AG08395 (cell line): ENCODE measurements around the gene FBXW2.
"Not testable (repeated sequence)": the region's sequence is repeated elsewhere in the genome, so short reads cannot be mapped to it uniquely, and the experiment has no call there.

Experiments
- DNase-seq: peaks from one replicate; pipeline ENCODE4 v3.0.0; 2012; ENCODE audit warnings: mixed read lengths, low spot score

Gene FBXW2, protein sequence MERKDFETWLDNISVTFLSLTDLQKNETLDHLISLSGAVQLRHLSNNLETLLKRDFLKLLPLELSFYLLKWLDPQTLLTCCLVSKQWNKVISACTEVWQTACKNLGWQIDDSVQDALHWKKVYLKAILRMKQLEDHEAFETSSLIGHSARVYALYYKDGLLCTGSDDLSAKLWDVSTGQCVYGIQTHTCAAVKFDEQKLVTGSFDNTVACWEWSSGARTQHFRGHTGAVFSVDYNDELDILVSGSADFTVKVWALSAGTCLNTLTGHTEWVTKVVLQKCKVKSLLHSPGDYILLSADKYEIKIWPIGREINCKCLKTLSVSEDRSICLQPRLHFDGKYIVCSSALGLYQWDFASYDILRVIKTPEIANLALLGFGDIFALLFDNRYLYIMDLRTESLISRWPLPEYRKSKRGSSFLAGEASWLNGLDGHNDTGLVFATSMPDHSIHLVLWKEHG

DNA sequence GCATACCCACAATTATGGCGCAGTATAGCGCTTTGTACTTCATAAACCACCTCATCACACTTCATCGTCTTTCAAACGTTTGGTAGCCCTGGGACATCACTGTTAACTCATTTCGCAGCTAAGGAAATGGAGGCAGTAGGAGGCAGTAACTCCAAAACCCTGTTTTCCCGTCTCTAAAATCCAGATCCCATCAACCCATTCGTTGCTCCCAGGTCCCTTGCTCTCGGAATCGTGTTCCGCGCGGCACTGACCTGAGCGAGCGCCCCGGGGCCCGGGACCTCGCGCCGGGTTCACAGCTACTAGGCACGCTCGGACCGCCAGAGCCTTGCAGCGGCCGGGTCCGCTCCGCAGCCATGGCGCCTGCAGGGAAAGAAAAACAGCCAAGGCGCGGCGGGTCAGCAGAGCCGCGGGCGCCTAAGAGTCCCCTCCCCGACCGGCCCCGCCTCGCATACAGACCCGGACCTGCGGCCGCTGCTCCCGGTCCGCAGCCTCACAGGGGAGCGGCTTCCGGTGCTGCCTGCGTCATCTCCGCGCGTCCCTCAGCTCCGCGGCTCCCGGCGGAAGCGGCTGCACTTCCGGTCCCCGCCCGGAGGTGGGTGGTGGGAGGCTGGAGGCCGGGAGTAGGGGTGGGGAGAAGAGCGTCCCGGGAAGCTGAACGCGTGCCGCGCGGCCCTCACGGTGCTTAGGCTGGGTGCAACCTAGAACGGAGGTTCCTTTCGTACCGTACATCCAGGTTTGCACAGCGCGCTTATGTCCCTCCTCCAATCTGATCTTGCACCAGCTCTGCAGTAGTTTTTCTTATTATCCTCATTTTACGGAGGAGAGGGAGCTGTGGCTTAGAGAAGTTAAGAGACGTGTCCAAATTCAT lies at the start of gene FBXW2:
Gene FBXW2 (minus strand): TSS at position 519 of the 868 bp plus-strand sequence. CDS start 5,158 bp downstream, outside the sequence.
- DNase-seq = peak; percentile 94

DNA sequence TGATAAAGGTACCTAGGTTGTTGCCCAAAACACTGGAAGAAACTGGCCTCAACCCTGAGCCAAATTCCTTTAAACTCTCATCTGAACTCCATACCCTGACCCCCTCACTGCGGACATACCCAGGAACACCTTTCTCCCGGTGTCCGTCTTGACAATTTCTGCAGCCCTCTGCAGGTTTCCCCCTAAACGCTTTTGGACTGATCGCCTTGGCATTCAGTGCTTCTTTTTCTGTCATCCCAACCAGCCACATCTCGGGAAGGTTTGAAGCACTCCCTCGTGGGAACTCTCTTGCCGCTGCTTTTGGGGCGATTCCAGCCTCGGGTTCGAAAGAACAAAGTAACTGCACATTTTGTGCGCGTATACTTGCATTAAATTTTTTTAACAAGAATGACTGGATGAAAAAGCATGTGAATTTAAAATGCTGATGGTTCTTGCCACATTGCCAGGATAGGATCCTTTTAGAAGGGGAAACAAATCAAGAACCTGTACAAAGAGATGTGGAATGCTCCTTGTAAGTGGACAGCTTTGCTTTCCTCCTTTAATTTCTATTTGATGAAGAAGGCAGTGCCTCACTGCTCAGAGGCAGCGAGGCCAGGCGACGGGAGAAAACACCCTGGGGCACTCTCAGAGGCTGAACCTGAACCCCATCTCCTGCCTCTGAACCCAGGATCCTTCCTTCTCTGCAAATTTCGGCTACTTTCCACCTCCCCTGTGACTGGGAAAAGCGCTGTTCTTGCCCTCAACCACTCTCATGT lies 48.9 kb upstream of the FBXW2 start:
- DNase-seq = peak; percentile 5

DNA sequence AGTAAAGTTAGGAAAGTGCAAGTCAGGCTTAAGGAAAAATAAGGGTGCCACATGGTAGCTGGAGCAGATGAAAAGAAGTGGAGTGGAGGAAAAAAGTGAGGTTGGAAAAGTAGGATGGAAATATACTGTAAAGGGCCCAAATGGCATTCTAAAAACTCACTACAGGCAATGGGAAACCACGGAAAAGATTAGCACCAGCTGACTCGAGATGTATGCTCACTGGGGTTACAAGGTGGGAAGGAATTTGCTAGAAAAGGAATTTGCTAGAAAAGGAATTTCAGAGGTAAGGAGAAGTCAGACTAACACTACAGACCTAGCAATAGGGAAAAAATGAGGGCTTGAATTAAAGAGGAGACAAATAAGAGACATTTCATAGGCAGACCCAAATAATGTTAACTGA lies 45.9 kb upstream of the FBXW2 start:
- peak; percentile 23 for DNase-seq

DNA sequence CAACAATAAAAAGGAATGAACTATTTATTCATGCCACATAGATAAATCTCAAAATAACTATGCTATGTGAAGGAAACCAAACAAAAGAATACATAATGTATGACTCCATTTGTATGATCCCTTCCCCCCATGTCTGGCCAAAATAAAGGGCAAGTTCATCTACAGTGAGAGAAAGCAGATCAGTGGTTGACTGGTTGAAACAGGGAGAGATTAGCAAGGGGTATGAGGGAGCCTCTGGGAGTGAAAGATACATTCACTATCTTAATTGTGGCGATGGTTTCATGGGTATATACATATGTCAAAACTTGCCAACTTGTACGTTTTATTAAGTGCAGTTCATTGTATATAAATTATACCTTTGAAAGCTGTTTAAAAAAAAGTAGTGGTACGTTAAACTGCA lies 44.7 kb upstream of the FBXW2 start:
- no peak for DNase-seq

DNA sequence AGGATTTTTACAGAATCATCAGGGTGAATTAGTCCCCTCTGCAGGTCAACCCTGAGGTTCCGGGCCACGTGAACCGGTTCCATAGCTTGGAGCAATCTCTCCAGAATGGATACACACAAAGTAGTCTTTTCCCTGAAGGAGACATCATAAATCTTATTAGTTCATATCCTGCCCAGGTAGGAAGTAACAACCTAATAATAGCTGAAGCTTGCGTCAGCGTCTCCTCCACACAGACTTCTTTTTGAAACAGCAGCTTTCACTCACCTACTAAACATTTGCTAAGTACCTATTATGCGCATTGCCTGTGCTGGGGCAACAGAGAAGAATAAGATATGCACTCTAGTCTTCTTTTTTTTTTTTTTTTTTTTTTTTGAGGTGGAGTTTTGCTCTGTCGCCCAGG lies 40.1 kb upstream of the FBXW2 start:
- no peak for DNase-seq

DNA sequence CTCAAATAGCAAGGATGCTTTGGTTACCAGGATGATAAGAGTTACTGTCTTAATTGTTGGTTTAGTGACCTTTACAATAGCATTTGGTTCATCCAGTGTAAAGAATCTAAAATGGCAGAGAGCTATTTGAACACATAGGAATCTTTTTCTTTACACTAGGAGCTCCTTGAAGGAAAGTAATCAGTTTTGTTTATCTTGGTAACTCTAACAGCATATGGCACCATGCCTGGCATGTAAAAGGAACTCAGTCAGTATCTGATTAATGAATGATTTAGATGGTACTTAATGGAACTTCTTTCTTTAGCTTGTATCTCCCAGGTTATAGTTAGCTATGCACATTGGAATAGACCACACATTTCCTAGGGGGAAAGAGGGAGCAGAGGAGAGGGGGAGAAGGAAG lies 39.6 kb upstream of the FBXW2 start:
- DNase-seq = no peak

DNA sequence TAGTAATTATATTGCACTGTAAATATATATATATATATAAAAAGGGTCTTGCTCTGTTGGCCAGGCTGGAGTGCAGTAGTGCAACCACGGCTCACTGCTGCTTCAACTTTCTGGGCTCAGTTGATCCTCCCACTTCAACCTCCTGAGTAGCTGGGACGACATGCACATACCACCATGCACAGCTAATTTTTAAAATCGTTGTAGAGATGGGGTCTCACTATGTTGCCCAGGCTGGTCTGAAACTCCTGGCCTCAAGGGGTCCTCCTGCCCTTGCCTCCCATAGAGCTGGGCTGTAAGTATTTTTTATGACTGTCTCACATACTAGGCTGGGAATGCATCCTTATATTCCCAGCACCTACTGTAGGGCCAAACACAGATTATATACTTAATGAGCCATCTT lies 37.6 kb upstream of the FBXW2 start:
- DNase-seq = no peak

DNA sequence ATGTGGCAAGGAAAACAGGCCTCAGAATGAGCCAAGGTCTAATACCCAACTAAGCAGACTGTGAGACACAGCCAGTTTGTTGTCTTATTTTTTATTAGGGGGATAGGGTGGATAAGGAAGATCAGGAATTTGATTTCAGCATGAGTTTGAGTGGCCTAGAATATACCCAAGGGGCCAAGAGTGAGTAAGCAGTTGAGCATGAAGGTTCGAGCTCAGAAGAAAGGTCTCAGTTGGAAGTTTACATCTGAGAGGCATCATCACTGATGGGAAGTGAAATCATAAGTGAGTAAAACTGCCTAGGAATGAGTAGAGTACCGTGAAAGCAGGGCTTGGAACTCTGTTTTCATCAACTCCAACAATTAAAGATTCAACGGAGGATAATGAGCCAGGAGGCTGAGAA lies 36.9 kb upstream of the FBXW2 start:
- DNase-seq = no peak

DNA sequence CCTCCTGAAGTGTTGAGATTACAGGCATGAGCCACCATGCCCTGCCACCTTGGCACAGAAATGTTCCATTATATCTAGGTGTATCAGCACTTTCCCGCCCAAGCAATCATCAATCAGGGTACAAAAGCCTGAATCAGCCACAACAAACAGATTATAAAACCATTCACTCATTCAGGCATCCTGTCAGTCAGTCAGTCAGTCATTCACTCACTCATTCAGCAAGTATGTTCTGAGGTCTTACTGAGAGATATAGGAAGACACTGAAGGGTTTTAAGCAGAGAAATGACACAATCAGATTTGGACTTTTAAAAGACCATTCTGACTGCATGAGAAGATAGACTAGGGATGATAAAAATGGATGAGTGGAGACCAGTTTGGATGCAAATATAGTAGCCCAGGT lies 36.4 kb upstream of the FBXW2 start:
- DNase-seq = no peak

DNA sequence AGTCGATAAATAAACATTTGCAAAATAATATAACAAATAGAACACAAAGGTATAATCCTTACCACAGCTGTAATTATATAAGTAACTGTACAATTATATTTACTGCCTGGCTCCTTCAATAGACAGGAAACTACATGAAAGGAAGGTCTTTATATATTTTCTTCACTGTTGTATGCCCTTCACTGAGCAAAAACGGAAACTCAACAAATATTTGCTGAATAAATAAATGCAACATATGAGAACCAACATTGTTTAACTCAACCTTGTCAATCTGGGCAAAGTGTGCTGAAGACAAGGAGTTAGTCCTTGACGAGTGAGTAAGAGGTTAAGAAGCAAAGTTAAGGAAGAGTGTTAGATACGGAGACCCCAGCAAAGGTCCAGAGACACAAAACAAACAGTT lies 26.9 kb upstream of the FBXW2 start:
- DNase-seq = no peak

DNA sequence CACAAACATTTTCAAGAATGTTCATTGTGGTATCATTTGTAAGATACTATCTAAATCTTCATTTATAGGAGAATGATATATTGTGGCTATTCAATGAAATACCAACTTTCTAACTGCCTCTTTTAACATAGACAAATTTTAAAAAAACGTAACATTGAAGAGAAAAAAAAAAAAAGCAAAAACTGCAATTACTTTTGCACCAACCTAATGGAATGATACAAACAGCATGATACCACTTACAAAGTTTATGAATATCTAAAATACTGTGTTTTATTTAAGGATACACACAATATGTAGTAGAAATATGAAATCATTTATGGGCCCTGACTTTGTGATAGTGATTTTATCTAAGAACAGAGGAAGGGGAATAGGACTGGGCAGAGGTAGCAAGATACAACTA lies 25.4 kb upstream of the FBXW2 start:
- DNase-seq = no peak

DNA sequence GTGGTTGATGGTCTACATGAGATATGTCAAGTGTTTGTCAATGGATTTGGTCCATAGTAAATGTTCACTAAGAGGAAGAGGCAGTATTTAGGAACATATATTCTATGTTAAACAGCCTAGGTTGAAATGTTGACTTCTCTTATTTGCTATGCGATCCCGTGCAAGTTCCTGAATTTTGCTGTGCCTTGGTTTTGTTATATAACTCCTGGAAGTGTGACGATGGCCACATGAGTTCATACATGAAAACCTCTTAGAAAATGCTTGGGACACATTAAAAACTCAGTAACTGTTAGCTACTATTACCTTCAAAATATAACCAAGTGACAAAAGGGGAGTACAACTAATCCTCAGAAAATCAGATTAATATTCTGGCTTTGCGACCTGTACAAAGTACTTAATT lies 21.9 kb upstream of the FBXW2 start:
- no peak for DNase-seq

DNA sequence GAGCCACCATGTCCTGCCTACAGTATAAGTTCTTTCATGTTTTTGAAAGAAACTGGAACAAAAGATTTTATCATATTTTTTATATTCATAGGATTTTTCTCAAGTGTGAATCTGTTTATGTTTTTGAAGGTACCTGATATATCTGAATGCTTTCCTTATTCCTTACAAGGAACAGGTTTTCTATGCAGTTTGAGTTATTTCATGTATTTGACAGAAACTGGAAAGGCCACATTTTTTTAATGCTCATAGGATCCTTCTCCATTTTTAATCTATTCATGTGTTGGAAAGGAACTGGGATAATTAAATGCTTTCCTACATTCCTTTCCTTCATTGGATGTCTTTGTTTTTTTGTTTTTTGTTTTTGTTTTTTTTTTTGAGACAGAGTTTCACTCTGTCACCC lies 15.7 kb upstream of the FBXW2 start:
- no peak for DNase-seq

DNA sequence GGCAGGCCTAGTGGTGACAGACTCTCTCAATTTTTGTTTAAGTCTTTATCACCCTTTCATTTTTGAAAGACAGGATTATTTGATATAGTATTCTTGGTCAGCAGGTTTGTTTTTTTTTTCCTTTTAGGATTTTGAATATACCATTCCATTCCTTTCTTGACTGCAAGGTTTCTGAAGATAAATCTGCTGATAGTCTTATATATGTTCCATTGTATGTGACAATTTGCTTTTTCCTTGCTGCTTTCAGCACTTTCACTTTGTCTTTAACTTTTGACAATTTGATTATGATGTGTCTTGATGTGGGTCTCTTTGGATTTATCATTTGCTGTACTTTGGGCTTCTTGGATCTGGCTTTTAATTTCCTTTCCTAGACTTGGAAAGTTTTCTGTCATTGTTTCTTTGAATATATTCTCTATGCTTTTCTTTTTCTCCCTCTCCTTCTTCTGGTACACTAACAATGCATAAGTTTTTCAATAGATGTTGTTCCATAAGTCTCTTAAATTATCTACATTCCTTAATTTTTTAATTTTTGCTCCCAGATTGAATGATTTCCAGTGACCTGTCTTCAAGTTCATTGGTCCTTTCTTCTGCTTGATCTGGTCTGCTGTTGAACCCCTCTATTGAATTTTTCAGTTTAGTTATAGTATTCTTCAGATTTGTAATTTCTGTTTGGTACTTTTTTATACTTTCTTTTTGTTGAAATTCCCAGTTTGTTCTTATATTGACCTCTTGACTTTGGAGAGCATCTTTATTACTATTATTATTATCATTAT lies 14.6 kb upstream of the FBXW2 start:
- DNase-seq = no peak

DNA sequence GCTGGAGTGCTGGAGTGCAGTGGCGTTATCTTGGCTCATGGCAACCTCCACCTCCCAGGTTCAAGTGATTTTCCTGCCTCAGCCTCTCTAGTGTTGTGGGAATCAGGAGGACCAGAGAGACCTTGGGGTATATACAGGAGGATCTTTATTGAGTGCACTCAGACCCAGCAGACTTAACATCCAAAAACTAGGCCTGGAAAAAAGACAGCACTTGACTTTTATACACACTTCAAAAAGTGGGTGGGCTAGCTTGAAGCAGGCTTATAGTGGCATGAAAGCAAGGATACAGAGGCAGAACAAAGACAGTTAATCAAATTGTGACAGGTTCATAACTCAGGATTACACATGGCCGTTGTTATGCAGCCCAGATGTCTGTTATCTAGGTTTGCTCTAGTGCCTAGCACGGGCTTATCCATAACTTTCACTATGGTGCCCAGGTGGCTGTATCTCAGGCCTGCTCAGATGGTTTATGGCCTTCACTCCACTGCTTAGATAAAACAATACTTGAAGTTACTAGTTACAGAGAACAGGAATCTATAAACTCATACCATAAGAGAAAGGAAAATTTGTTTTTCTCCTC lies 11.7 kb upstream of the FBXW2 start:
- not testable (repeated sequence) for DNase-seq

DNA sequence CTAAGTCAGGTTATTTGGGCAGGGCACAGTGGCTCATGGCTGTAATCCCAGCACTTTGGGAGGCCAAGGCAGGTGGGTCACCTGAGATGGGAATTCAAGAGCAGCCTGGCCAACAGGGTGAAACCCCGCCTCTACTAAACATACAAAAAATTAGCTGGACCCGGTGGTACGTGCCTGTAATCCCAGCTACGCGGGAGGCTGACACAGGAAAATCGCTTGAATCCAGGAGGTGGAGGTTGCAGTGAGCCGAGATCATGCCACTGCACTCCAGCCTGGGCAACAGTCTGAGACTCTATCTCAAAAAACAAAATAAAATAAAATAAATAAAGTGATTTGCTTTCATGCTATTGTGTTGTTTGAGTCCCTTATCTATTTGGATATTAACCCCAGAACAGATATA lies 8.2 kb upstream of the FBXW2 start:
- DNase-seq = no peak

DNA sequence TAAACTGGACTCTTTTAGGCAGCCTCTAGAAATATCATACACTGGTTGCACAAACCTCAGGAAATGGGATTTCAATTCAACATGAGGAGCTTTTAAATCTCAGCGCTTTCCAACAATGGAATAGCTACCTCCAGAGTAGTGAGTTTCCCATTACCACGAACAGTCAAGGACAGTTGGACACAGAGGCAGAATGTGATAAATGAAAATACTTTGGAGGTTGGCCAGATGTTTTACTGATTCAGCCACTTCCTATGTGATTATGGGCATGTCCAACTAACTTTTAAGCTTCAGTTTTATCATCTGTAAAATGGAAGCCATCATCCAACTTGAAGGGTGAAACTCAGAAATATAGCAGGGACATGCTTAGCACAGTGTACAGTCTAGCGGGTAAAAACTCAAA lies 2.1 kb downstream of the FBXW2 start:
- DNase-seq = no peak

DNA sequence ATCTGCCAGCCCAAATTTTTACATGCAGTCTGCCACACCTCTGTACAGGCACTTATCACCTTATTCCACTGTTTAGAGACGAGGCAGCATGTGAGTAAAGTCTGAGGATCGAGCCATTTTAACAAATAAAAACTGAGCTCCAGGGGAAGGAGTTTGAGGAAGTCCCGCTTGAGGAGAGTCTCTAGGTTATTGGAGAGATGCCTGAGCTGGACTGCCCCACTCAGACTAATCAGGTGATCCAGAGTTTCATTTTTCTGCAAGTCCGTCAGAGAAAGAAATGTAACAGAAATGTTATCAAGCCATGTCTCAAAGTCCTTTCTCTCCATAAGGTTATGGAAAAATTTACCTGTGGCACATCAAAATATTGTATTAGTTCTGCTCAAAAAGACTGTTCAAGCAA lies 5.3 kb downstream of the FBXW2 start:
- DNase-seq = no peak

DNA sequence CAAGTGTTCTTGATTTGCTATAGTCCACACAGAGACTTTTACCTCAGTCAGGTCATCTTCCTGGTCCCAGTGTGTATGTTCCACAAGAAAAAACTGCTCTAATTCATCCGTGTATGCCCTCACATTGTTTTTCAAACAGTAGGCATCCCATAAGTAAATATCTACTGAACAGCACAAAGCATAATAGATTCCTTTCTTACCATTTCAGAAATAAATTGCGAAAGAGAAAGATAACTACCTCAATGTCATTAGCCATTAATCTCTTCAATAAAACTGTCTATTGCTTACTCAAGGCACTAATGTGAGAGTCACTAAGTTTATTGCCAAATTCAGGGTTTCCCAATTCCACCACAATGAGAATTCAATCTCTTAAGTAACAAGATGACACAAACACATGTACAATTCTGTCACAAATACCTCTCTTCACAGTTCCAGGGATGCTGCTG lies 9.6 kb downstream of the FBXW2 start:
- DNase-seq = peak; percentile 58

DNA sequence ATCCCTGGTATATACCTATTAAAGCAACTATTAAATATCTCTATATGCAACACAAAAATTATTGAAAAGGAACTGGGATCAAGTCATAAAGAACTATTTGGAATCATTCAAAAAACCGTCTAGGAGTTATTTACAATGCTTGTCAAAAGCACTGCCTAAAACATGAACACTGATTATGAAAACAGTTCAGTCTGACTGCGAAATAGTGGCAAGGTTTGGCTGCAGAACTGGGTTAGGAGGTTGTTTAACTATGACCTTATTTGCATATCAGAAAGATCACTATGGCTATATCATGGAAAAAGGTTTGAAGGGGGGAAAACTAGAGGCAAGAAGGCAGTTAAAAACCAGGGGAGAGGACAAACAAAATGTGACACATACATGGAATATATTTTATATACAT lies 12.0 kb downstream of the FBXW2 start:
- no peak for DNase-seq

DNA sequence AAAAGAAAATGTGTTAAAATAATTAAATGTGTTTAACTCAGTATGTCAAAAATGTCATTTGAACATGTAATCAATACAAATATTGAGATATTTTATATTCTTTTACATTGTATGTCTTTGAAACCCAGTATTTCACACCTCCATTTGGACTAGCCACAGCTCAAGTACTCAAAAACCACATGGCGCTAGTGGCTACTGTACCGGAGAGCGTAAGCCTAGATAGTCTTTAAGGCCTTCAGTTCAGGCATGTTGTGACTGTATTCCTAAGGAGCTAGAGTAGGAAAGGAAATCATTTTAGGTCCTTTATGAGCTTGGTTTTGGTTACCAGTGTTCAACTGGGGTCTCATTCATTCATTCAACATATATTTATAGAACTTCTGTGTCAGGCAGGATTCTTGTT lies 12.8 kb downstream of the FBXW2 start:
- DNase-seq = no peak
